HPDE6-E6E7 (cell line): Measurements from ENCODE around the gene PRIMPOL.
A peak's percentile ranks its signal among the peaks of the same experiment; 100 is the strongest.
"Not testable (repeated sequence)": the region's sequence is repeated elsewhere in the genome, so short reads cannot be mapped to it uniquely, and the experiment has no call there.

Experiments
- DNase-seq: peaks from one replicate; pipeline ENCODE4 v3.0.0; 2011; ENCODE audit warnings: missing footprints; ENCODE audit errors: extremely low spot score

Gene PRIMPOL

GRCh38 chr4:184712322-184712721, 62.8 kb downstream of the PRIMPOL start:
- no peak for DNase-seq

- DNase-seq = no peak
Measured at GRCh38 chr4:184713887-184714286, 64.3 kb downstream of the PRIMPOL start.

- DNase-seq = no peak
Measured at GRCh38 chr4:184715526-184715925, 66.0 kb downstream of the PRIMPOL start.

GRCh38 chr4:184719407-184719806, 69.9 kb downstream of the PRIMPOL start:
- DNase-seq = no peak

GRCh38 chr4:184721254-184721653, 71.7 kb downstream of the PRIMPOL start:
- DNase-seq = no peak

GRCh38 chr4:184722798-184723197, 73.3 kb downstream of the PRIMPOL start:
- no peak for DNase-seq

- no peak for DNase-seq
Measured at GRCh38 chr4:184727430-184727829, 77.9 kb downstream of the PRIMPOL start.

- DNase-seq = peak; percentile 31
Measured at GRCh38 chr4:184728858-184729257, 79.3 kb downstream of the PRIMPOL start.

GRCh38 chr4:184729946-184730345, 80.4 kb downstream of the PRIMPOL start:
- DNase-seq = no peak

- DNase-seq = no peak
Measured at GRCh38 chr4:184731056-184731455, 81.5 kb downstream of the PRIMPOL start.

- peak; percentile 42 for DNase-seq
Measured at GRCh38 chr4:184732126-184732525, 82.6 kb downstream of the PRIMPOL start.

- DNase-seq = peak; percentile 95
Measured at GRCh38 chr4:184733654-184734524, 84.4 kb downstream of the PRIMPOL start, which contains the start of gene CENPU. Gene CENPU, minus strand, starts transcription at chr4:184734096. Its CDS starts 34 bp downstream, at chr4:184734062.

GRCh38 chr4:184734758-184735157, 85.2 kb downstream of the PRIMPOL start:
- DNase-seq = no peak

- DNase-seq = not testable (repeated sequence)
Measured at GRCh38 chr4:184739575-184739974, 90.0 kb downstream of the PRIMPOL start.

GRCh38 chr4:184740980-184741391, 91.4 kb downstream of the PRIMPOL start:
- DNase-seq = no peak

GRCh38 chr4:184741651-184742050, 92.1 kb downstream of the PRIMPOL start:
- DNase-seq = not testable (repeated sequence)

- DNase-seq = no peak
Measured at GRCh38 chr4:184743650-184744049, 94.1 kb downstream of the PRIMPOL start.

GRCh38 chr4:184744236-184744635, 94.7 kb downstream of the PRIMPOL start:
- DNase-seq = no peak
